GM18517 (cell line): ENCODE measurements around the gene CXXC5.

Experiments
- ATAC-seq: cut with Tn5 transposase; IDR thresholded peaks from one replicate; pipeline ENCODE4 v1.9.1; 2021; ENCODE audit warnings: mild to moderate bottlenecking, moderate library complexity; ENCODE audit not compliant: unreplicated experiment

Gene CXXC5

DNA sequence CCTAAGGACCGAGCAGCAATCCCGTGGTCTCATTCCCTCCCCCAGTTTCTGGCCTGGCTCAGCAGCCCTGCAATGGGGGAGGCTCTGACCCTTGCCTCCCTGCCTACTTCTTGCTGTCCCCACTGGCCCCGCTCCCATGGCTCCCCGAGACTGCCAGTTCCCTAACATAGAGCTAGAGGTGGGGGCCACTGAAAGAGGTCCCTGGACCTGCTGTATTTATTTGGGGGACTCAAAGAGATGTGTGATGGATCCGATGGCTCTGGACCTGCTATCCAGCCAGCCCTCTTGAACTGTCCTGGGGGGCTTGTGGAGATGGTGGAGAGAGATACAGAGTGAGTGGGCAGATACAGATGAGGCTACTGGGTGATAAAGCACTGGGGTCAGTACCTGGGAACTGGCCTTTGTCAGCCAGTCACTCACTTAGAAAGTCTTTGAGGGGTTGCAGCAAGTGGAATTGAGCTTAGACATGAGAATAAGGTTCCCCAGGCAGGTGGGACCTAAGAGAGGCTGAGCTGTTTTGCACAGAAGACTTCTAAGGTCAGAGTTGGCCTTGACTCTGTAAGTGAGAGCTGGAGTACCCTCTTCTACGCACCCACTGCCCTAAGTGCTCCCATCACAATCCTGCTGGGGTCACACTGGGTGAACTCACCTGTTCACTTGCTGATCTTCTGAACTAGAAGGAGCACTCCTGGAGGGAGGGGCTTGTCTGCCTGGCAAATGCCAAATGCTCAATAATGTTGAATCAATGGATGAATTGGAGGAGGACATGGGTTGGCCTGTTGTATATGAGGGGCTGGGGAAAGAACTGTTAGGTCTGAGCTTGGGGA, 42.9 kb downstream of the CXXC5 start:
- no peak for ATAC-seq

DNA sequence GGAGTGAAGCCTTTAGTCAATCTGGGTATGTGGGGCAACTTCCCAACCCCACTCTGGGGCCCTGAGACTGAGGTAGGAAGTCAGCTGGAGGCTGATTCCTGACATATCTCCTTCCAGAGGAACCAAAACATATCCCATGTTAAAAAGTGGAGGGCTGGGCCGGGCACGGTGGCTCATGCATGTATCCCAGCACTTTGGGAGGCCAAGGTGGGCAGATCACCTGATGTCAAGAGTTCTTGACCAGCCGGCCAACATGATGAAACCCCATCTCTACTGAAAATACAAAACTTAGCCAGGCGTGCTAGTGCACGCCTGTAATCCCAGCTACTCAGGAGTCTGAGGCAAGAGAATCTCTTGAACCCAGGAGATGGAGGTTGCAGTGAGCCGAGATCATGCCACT, 44.0 kb downstream of the CXXC5 start:
- ATAC-seq: no peak

DNA sequence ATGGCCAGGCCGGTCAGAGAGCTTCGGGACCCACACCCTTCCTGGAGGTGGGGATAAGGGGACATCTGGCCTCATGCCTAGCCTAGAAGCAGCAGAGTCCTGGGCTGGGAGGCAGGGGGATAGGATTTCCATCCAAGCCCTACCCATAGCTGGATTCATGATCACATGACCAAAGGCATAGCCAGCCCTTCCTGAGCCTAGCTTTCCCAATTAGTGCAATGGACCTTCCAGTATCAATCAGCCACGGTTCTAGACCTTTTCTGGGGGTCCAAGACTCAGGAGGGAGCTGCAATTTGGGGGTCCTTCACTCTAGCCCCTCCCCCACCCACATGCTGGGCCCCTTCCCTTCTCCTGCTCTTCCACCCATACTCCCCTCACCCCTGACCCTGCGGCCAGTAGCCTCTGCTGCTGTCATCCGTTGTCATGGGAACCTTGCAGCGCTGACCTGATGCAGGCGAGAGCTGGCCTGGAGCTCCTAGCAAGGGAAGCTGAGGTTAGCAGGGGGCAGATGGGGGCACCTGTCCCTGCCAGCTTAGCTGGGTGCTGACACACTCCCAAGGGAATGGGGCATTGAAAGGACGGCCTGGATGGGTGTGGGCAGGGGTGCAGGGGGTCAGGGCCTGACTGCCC, 44.6 kb downstream of the CXXC5 start:
- ATAC-seq: no peak

DNA sequence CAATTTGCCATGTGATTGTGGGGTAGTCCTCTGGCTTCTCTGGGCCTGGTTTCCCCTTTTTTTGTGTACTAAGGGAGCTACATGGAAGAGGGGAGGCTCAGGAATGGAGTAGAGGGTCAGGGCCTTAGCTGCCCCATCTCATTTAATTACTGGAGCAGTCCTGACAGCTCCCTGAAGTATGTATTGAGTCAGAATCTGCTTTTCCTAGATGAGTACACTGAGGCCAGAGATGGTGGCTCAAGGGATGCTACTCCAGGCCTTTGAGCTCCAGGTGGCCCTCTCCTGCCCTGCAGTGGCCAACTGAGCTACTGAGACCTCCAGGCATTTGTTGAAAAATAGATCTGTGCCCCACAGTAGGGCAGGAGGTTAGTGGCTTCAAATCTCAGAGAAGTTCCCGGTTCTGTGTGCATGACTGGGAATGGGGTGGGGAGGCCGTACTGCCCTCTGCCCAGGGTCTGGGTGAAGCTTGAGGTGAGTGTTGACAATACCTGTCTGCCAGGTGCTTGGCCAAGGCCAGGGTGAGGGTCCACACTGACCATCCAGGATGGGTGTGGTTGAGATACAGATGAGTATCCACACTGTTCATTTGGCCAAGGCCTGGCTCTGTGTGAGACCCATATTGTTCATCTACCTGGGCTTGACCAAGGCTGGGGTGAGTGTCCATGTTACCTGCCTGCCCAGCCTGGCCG, 45.7 kb downstream of the CXXC5 start:
- ATAC-seq: no peak

DNA sequence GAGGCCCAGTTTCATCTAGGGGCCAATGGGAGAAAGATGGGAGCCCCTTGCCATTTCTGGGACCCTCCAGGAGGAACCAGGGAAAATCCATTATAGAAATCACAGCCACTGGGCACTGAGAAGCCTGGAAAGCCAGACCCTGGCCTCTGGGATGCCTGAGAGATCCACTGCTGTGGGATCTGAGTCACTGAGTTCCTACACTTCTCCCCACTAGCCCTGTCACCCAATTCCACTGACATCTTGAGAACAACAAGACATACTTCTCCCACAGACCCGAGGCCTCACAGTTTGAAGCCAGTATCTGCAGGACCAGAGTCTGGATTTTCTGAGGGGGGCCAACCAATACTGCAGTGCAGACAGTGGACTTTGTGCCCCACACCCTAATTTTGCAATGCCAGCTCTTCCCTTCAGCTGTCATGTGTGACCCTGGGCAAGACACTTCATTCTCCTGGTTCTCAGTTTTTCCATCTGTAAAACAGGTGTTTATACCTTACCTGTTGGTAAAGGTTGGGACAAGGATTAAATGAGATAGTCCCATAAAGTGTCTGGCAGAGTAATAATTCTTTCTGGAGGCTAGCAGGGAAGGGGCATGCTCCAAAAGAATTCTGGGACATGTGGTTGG, 46.5 kb downstream of the CXXC5 start:
- no peak for ATAC-seq

DNA sequence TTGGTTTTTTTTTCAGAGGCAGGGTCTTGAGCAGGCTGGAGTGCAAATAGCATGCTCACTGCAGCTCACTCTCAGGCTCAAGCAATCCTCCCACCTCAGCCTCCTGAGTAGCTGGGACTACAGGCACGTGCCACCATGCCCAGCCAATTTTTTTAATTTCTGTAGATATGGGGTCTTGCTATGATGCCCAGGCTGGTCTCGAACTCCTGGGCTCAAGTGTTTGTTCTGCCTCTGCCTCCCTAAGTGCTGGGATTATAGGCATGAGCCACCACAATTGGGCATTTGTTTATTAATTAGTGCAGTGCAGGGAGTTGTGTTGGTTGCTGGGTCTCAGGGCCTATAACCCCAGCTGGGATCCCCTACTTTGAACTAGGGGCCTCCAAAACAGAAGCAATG, 47.0 kb downstream of the CXXC5 start:
- ATAC-seq: no peak

DNA sequence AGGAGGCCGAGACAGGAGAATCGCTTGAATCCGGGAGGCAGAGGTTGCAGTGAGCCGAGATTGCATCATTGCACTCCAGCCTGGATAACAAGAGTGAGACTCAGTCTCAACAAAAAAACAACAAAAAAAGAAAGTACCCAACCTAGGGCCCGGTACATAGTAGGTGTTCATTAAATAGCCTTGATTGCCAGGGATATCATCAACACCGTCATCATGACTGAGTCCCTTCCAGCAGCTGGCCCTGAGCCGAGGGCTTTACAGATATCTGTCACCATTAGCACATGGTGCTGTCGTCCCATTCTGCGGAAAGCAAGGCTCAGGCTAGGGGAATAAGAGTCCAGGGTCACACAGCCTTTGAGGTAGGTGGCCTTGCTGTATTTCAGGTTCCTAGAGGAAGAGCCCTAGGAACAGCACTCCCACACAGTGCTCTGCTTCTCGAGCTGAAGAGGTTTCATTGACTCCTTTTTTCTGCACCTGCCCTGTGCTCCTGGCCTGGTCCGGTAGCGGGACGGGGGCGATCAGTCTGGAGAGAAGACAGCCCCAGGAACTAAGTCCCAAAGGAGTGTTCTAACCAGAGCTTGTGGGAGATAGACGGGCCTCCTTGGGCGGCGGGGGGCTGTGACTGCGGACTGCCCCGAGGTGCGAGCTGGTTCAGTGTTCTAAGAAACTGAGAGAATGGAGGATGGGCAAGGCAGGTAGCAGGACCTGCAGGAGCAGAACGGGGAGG, 48.2 kb downstream of the CXXC5 start:
- no peak for ATAC-seq

DNA sequence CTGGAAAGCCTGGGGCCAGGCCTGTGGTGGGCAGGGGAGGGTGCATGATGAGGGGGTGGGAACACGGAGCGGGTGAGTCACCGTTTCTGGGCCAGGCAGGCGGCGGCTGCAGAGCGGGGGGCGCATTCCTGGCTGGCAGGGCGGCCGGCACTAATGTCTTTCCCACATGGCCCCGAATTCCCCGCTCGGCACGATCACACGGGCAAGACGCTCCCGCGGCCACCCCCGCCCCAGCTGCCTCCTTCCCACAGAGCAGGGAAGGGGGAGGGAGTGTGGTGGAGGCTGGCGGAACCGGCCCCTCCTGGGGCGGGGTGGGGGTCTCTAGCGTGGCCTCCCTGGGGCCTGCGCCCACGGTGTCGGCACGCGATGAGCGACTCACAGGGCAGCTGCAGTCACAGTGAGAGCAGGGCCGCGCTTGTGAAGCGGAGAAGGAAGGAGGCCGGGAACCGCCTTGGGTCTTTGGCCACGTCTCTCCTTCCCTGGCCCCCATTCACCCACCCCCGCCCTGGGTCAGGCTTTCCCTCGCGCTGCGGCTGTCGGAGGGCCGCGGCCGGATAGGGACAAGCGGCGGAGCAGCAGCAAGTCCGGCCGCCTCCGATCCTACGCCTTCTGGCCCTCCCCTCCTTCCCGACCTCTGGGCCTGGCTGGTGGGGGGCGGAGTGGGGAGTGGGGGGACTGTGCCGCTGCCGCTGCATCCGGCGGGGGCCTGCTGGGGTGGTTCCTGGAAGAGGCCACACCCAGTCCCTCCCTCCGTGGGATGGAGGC, 48.9 kb downstream of the CXXC5 start:
- no peak for ATAC-seq

DNA sequence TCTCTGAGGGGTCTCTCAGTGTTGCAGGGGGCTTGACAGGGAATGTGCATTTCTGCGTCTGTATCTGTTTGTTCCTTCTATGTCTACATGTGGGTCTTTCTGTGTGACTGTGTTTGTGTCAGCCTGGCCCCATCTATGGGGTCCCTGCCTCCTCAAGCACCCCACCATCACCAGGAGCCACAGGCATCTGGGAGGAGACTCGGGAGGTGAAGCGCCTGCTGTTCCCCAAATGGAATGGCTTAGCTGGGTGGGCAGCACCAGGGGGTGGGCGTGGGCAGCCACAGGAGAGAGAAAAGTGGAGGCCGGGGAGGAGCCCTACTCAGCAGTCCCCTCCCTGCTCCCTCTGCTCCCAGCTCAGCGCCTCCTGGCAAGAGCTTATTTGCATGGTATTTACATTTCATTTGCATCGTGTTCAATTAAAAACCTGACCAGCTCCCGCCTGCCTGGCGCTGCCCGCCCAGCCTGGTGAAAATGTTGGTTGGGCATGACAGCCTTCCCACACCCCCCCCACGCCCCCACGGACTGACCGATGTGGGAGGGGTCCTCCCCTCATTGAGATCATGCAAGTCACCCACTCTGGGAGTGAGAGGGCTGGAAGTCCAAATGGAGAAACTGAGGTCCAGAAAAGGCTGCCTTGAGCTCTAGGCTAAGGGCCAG, 50.5 kb downstream of the CXXC5 start:
- no peak for ATAC-seq

DNA sequence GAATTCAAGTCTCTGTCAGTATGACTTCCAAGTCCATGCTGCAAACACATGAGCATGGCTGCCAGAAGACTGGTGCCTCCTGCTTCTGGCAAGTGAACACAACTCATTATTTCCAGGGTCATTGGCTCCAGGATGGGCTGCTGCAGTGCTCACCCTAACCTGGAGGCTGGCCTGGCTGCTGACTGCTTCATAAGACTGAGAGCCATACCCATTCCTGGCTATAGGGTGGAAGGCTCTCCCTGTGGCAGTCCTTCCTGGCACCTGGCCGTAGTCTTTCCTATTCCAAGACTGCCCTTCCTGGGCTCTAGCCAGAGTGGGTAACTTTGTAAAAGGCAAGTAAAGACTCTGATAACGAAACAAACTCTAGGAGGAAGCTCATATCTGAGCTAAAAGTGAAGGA, 51.2 kb downstream of the CXXC5 start:
- no peak for ATAC-seq

DNA sequence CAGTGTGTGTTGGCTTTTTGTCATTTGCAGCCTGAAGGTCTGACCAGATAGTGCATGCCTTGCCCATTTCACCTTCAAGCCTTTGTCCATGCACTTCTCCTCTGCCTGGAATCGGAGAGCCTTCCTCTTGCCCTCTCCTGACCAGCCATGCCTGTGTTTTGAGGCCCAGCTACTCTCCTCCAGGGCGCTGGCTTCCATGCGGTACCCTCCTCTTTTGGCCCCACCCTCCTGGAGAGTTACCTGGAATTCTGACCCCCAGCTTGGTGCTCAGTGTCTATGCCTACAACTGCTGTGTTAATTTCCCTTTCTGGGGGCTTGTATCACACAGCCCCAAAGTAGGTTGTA, 52.5 kb downstream of the CXXC5 start:
- no peak for ATAC-seq

DNA sequence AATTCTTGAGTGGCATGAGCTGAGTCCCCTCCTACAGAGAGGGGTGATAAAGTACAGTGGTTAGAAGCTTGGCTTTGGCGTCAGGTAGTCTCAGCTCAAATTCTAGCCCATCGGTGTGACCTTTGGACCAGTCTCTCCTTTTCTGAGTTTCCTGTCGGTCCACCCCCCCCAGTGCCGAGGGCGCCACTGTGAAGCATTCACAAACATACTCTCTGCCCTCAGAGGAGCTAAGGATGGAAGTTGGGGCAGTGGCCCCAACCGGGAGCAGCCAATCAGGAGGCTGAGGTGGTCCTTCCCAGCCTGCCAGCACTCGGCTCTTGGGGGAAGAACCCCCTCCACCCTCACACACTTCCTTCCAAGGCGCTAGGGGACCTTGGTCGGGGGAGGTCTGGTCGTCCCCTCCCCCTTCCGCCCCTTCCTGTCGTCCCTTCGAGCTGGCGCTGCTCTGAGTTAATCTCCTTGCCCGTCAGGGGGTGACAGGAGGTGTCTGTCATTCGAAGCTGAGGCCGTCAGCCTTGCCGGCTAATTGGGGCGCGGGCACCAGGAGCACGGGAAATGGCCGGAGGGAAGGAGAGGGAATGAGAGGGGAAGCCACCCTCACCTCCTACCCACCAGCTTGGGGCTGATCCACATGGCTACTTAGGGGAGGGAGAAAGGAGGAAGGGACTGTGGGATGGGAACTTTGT, 53.0 kb downstream of the CXXC5 start:
- no peak for ATAC-seq

DNA sequence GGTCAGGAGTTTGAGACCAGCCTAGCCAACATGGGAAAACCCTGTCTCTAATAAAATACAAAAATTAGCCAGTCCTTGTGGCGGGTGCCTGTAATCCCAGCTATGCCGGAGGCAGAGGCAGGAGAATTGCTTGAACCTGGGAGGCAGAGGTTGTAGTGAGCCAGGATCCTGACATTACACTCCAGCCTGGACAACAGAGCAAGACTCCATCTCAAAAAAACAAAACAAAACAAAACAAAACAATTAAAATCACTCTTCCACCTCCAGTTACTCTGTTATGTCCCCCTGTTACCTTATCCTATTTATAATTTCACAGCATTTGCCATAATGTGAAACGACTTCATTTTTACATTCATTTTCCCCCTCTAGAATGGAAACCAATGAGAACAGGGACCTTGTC, 54.4 kb downstream of the CXXC5 start:
- no peak for ATAC-seq

DNA sequence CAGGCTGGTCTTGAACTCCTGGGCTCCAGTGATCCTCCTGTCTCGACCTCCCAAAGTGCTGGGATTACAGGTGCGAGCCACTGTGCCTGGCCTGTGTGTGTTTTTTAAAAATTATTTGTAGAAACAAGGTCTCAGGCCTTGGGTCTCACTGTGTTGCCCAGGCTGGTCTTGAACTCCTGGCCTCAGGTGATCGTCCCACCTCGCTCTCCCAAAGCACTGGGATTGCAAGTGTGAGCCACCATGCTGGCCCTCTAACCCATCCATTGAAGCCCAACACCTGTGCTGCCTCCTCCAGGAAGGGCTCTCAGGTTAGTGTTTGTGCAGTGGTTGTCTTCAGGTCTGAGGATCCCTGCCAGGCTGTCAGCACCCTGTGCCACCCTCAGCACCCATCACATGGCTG, 56.6 kb downstream of the CXXC5 start:
- ATAC-seq: no peak

DNA sequence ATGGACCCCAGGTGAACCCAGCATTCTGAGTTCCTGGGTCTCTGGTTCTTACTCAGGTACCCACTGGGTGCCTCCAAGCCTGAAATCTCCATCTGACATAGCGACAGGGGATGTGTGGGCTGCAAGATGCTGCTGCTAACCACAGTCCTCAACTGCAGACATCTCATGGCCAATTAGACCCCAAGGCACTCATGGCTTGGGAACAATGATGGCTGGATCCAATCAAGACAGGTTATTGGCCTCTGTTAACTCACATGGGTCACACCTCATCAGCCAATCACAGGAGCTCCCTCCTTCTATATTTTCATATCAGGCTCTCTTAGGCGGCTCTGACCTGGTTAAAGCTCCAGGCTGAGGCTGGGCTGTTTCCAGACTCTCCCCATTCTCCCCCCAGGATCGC, 57.0 kb downstream of the CXXC5 start:
- ATAC-seq: no peak

DNA sequence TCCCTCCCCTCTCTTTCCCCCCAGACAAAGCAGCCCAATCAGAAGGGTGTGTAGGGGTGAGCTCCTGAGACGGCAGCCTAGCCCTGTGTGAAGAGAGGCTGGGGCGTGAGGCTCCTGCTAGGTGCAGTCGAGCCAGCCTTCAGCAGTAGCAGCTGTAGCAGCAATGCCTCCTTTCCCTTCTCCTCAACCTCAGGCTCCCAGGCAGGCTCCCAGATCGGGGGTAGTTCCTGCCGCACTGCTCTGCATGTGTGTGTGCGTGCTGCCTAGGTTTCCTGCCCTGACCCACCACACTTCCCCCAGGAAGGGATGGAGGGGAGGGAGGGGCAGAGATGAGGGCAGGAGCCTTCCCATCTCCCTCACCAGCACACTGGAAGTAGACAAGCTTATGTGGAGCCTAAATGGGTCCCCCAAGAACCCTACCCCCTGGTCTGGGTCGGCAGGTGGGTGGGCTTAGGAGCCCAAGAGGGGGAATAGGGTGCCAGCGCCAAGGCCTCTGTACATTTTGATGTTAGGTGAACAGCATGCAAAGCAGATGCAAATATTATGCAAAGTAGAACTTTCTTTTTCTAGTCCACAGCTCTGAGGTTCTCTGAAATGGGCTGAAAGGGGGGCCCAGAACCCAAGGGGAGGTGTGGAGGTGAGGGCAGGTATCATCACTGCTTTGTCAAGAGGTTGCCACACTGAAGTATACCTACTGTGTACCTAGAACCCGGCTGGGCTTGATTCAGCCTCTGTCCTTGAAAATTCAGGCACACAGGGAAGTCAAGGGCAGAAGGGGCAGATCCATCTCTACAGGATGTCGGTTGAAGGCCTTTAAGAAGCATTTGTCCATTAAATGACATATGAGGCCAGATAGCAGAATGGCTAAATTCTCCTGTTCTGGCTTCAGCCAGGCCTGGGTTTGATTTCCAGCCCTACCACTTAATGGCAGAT, 57.8 kb downstream of the CXXC5 start:
- no peak for ATAC-seq

DNA sequence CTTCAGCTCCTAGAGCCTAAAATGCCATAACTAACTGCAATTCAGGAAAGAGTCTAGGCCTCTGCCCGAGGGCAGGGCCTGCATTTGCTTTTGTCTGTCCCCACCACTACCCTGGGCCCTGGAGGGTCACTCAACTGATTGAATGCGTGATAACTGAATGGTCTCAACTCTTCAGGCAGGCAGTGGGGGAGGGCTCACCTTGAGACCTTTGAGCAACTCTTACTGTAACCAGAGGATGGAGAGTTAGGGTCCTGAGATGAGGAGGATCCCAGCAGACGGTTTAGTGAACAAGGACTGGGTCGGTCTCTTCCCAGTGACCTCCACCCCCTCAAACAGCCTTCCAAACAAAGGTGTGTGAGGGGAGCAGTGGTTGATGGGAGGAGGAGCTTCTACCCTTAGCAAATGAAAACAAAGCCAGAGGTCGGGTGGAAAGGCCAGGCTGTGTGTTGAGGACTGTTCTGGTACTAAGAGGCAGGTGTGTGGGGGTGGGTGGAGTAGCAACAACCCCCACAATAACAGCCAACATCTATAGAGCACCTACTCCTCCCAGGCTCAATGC, 59.4 kb downstream of the CXXC5 start:
- ATAC-seq: no peak

DNA sequence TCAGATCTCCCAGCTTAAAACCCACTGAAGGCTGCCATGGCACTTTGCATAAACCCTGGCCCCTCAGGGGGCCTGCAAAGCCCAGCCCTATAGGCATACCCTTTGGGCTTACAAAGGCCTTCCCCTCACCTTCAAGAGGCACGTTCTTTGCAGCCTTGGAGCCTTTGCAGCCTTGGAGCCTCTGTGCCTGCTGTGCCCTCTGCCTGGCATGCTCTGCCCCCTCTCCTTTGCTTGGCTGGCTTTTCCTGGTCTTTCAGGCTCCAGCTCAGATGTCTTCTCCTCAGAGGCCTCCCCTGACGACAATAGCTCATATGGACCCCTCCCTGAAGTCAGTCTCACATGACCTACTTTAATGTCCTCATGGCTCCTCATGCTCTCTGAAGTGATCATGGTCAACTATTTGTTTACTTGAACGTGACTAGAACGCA, 60.3 kb downstream of the CXXC5 start:
- ATAC-seq: no peak
